Gastrocnemius medialis (tissue), 4 donors: Measurements from ENCODE around the gene MPZ.

Experiments used
- POLR2A ChIP-seq, 2 donors: fragments of 450-650 bp; IDR thresholded peaks; one replicate each; pipeline ENCODE4 v1.6.1; 2017; ENCODE audit warnings: antibody characterized with exemption in 2 of 2, mild to moderate bottlenecking in 2 of 2, moderate library complexity in 2 of 2
- TF ChIP-seq, protein P1 (sequence below), 5 experiments: fragments of 450-650 bp in 3 of 5; fragments of 200-600 bp in 2 of 5; sonication (generic) in 2 of 5; IDR thresholded peaks in 4 of 5; conservative IDR thresholded peaks in 1 of 5; 1 replicate in 4 of 5; 2 replicates in 1 of 5; pipeline ENCODE4 v1.5.1; 2016 to 2019; ENCODE audit warnings: antibody characterized with exemption in 5 of 5, mild to moderate bottlenecking in 3 of 5, moderate library complexity in 3 of 5

DNA sequence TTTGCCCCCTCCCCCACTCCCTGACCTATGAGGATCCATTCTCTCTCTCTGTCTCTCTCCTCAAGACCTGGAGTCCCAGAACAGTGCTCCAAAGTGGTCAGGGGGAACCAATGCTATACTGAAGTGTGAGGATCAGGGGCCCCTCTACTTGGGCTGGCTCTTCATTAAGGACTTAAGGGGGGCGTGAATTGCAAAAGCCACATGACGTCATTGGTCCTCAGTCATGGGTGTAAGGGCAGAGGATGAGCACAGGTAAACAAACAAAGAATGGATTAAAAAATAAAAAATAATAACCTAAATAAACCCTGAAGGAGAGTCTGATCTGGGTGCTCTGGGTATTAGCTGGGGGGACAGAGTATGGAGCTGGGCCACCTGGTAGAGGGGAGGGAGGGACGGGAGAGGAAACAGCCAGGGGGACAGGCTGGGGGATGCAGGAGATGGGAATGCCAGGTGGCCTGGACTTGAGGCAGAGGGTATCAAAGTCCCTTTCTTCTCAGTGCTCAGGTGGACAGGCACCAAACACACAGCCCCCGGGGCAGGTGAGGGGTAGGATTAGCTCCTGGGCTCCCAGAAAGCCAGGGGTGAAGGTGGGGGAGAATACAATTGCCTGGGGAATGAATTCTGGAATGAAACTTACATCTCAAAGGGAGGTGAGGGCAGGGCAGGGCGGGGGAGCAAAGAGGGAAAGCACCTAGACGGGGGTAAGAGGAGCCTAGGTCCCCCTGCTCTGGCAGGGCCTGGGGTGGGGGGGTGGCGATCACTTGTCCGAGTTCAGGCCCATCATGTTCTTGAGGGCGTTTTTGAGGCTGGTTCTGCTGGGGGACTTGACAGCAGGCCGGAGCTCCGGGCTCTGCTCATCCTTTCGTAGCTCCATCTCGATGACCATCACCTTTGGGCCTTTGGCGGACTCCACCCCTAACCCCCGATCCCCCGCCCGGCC, 4.6 kb downstream of the MPZ start:
- no peak for TF ChIP-seq POLR2A (IDR thresholded peaks at IDR 0.05)
- TF ChIP-seq, protein P1, sequence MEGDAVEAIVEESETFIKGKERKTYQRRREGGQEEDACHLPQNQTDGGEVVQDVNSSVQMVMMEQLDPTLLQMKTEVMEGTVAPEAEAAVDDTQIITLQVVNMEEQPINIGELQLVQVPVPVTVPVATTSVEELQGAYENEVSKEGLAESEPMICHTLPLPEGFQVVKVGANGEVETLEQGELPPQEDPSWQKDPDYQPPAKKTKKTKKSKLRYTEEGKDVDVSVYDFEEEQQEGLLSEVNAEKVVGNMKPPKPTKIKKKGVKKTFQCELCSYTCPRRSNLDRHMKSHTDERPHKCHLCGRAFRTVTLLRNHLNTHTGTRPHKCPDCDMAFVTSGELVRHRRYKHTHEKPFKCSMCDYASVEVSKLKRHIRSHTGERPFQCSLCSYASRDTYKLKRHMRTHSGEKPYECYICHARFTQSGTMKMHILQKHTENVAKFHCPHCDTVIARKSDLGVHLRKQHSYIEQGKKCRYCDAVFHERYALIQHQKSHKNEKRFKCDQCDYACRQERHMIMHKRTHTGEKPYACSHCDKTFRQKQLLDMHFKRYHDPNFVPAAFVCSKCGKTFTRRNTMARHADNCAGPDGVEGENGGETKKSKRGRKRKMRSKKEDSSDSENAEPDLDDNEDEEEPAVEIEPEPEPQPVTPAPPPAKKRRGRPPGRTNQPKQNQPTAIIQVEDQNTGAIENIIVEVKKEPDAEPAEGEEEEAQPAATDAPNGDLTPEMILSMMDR (IDR thresholded peaks at IDR 0.05 in 4 of 5, conservative IDR thresholded peaks at IDR 0.05 in 1 of 5), result no peak
